ENCODE results near the gene PNLIPRP1.

- TF ChIP-seq CTCF (IDR thresholded peaks at IDR 0.05) = no peak
- no peak for TF ChIP-seq EP300 (IDR thresholded peaks at IDR 0.05)
- TF ChIP-seq POLR2A (IDR thresholded peaks at IDR 0.05) = no peak
These were observed 39.3 kb downstream of the PNLIPRP1 start for GRCh38 chr10:116630020-116630419.
